ENCODE measurements around the gene SYCE1. TPM values are rescaled to one million over a fixed set of nuclear protein-coding genes. Genes with fewer than 3 reads are reported as not detected.
A peak's percentile ranks its signal among the peaks of the same experiment; 100 is the strongest.

The SYCE1 gene
- total RNA-seq, 6 donors from 2014 or later: 1.0 to 21.0 TPM; not detected in 4

- H3K9me3 ChIP-seq: peaks cover 0 to 10% (median 3%) of the 10 kb centered on the region in 4 donors
- H3K4me3 ChIP-seq: no peak overlapping the region
- no peaks in the 10 kb centered on the region for H3K36me3 ChIP-seq
- 82 to 100% methylated on average over 4 to 14 of the region's 29 CpGs for WGBS, 2 donors
- H3K27me3 ChIP-seq: peaks cover 0 to 4% (median 0%) of the 10 kb centered on the region in 4 donors
- DNase-seq (peak in 1 of 2 donors; percentile 73), ATAC-seq (ENCODE audit: low FRiP score in 2 of 2) (no peak)
- TF ChIP-seq EP300 (IDR thresholded peaks at IDR 0.05) (no peak), POLR2A (IDR thresholded peaks at IDR 0.05) (no peak), POLR2AphosphoS5 (IDR thresholded peaks at IDR 0.05) (no peak), CTCF (IDR thresholded peaks at IDR 0.05) (no peak)
- no peaks in the 10 kb centered on the region for H3K4me1 ChIP-seq
- H3K27ac ChIP-seq: no peak overlapping the region
Measured at GRCh38 chr10:133567609-133568286, 2.4 kb upstream of the SYCE1 start.

GRCh38 chr10:133567119-133567518 lies 1.7 kb upstream of the SYCE1 start:
- Histone ChIP-seq H3K27me3 (peaks cover 0 to 4% (median 0%) of the 10 kb centered on the region in 4 donors), H3K36me3 (no peaks in the 10 kb centered on the region), H3K4me3 (no peak overlapping the region), H3K4me1 (no peaks in the 10 kb centered on the region), H3K9me3 (peaks cover 0 to 6% (median 3%) of the 10 kb centered on the region in 4 donors), H3K27ac (no peak overlapping the region)
- DNase-seq (no peak), ATAC-seq (ENCODE audit: low FRiP score in 2 of 2) (no peak)
- no peak for TF ChIP-seq EP300 (IDR thresholded peaks at IDR 0.05)
- no peak for TF ChIP-seq POLR2A (IDR thresholded peaks at IDR 0.05)
- TF ChIP-seq CTCF (IDR thresholded peaks at IDR 0.05): no peak
- no peak for TF ChIP-seq POLR2AphosphoS5 (IDR thresholded peaks at IDR 0.05)
- 84 to 95% methylated on average over 5 of the region's 5 CpGs for WGBS, 2 donors

GRCh38 chr10:133564816-133565215 lies 567 bp downstream of the SYCE1 start:
- DNase-seq (peak in 1 of 2 donors; percentile 52), ATAC-seq (ENCODE audit: low FRiP score in 2 of 2) (no peak)
- Histone ChIP-seq H3K27ac (peak overlapping the region in 1 of 4 donors; percentile 79), H3K4me3 (peak overlapping the region in 1 of 4 donors; percentile 39), H3K27me3 (peaks cover 0 to 4% (median 0%) of the 10 kb centered on the region in 4 donors), H3K9me3 (peaks cover 0 to 6% (median 3%) of the 10 kb centered on the region in 4 donors), H3K36me3 (no peaks in the 10 kb centered on the region), H3K4me1 (no peaks in the 10 kb centered on the region)
- WGBS, 2 donors: 88 to 92% methylated on average over 10 to 12 of the region's 12 CpGs
- TF ChIP-seq CTCF (IDR thresholded peaks at IDR 0.05): no peak
- TF ChIP-seq POLR2AphosphoS5 (IDR thresholded peaks at IDR 0.05): no peak

- TF ChIP-seq POLR2AphosphoS5 (IDR thresholded peaks at IDR 0.05) (no peak), EP300 (IDR thresholded peaks at IDR 0.05) (no peak), POLR2A (IDR thresholded peaks at IDR 0.05) (no peak), CTCF (IDR thresholded peaks at IDR 0.05) (no peak)
- no peaks in the 10 kb centered on the region for H3K36me3 ChIP-seq
- no peaks in the 10 kb centered on the region for H3K9me3 ChIP-seq
- H3K27me3 ChIP-seq: no peaks in the 10 kb centered on the region
- ATAC-seq (ENCODE audit: low FRiP score in 2 of 2) (no peak), DNase-seq (no peak)
- H3K27ac ChIP-seq: no peak overlapping the region
- no peaks in the 10 kb centered on the region for H3K4me1 ChIP-seq
- H3K4me3 ChIP-seq: no peak overlapping the region
- WGBS, 2 donors: 83 to 85% methylated on average over 11 of the region's 11 CpGs
Measured at GRCh38 chr10:133559216-133559615, 6.2 kb downstream of the SYCE1 start.

GRCh38 chr10:133557381-133557780 lies 8.0 kb downstream of the SYCE1 start:
- 45 to 49% methylated on average over 3 of the region's 3 CpGs for WGBS, 2 donors
- TF ChIP-seq CTCF (IDR thresholded peaks at IDR 0.05) (no peak), POLR2AphosphoS5 (IDR thresholded peaks at IDR 0.05) (no peak), POLR2A (IDR thresholded peaks at IDR 0.05) (no peak), EP300 (IDR thresholded peaks at IDR 0.05) (no peak)

More at GRCh38 chr10:133557381-133557780, 8.0 kb downstream of the SYCE1 start:
- no peak overlapping the region for H3K4me3 ChIP-seq
- no peaks in the 10 kb centered on the region for H3K36me3 ChIP-seq
- H3K27me3 ChIP-seq: no peaks in the 10 kb centered on the region
- H3K4me1 ChIP-seq: no peaks in the 10 kb centered on the region
- H3K9me3 ChIP-seq: no peaks in the 10 kb centered on the region
- ATAC-seq (ENCODE audit: low FRiP score in 2 of 2): no peak
- H3K27ac ChIP-seq: no peak overlapping the region
- no peak for DNase-seq
